Peyer's patch (tissue), 4 donors: Measurements from ENCODE around the gene ARPC5. TPM values are rescaled to one million over a fixed set of nuclear protein-coding genes. Genes with fewer than 3 reads are reported as not detected.

ENCODE experiments used
- DNase-seq, 3 donors: peaks; one replicate each; pipeline ENCODE4 v3.0.0-alpha.2; 2017 to 2019
- H3K27ac ChIP-seq, 4 donors: fragments of 200-600 bp; sonication (generic); one replicate each; pipeline ENCODE4 v1.5.1; 2016 to 2019
- H3K27me3 ChIP-seq, 2 donors: fragments of 200-600 bp; sonication (generic); one replicate each; pipeline ENCODE4 v1.5.1; 2019
- H3K36me3 ChIP-seq, 3 donors: fragments of 200-600 bp; sonication (generic); one replicate each; pipeline ENCODE4 v1.5.1; 2016 to 2019
- H3K4me1 ChIP-seq, 4 donors: fragments of 200-600 bp; sonication (generic); one replicate each; pipeline ENCODE4 v1.5.1; 2016 to 2019
- H3K4me3 ChIP-seq, 4 donors: fragments of 200-600 bp; sonication (generic); 1 replicate in 3 of 4; 2 replicates in 1 of 4; pipeline ENCODE4 v1.5.1; 2016 to 2019; ENCODE audit warnings: mild to moderate bottlenecking in 1 of 4
- H3K9me3 ChIP-seq, 4 donors: fragments of 200-600 bp; sonication (generic); one replicate each; pipeline ENCODE4 v1.5.1; 2016 to 2019; ENCODE audit warnings: mild to moderate bottlenecking in 1 of 4
- POLR2A ChIP-seq, 2 donors: fragments of 450-650 bp; IDR thresholded peaks; one replicate each; pipeline ENCODE4 v1.5.1; 2017; ENCODE audit warnings: antibody characterized with exemption in 2 of 2, mild to moderate bottlenecking in 2 of 2, moderate library complexity in 2 of 2
- total RNA-seq, 4 donors: library from RNA; depleted of rRNA; stranded (reverse); fragments of >200 nt; gene quantifications; one replicate each; pipeline ENCODE4 v1.1.0, GENCODE V29; 2016
- TF ChIP-seq, protein P1 (sequence below), 6 experiments: fragments of 450-650 bp in 4 of 6; fragments of 200-600 bp in 2 of 6; sonication (generic) in 1 of 6; IDR thresholded peaks; one replicate each; pipeline ENCODE4 v1.5.1; 2017 to 2019; ENCODE audit warnings: antibody characterized with exemption in 6 of 6, mild to moderate bottlenecking in 3 of 6, moderate library complexity in 1 of 6

ARPC5 gene
- total RNA-seq, 4 donors from 2014 or later, result 57.9 to 86.7 (median 67.9) TPM

DNA sequence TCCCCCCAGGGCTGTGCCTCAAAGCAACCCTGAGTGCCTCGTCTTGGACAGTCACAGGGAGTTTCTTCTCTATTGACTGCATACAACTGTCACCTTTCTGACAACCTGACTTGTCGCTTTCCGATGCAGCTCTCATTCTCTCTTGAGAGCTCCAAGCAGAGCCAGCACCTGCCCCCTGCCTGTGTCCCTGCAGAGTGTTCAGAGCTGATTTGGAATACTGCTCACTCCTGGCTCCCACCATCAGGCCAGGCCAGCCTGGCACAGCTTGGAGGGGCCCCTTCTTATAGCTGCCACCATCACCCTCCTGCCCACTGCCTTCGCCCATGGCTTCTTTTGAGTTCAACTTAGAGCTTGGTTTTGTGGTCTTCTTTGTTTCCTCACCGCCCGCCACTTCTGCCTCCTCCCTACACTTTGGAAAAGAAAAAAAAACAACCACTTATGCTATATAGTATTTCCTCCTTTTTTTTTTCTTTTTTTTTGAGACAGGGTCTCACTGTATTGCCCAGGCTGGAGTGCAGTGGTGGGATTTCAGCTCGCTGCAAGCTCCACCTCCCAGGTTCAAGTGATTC, 57.6 kb downstream of the ARPC5 start:
- H3K27me3 ChIP-seq, result no peaks in the 10 kb centered on the region
- TF ChIP-seq, protein P1, sequence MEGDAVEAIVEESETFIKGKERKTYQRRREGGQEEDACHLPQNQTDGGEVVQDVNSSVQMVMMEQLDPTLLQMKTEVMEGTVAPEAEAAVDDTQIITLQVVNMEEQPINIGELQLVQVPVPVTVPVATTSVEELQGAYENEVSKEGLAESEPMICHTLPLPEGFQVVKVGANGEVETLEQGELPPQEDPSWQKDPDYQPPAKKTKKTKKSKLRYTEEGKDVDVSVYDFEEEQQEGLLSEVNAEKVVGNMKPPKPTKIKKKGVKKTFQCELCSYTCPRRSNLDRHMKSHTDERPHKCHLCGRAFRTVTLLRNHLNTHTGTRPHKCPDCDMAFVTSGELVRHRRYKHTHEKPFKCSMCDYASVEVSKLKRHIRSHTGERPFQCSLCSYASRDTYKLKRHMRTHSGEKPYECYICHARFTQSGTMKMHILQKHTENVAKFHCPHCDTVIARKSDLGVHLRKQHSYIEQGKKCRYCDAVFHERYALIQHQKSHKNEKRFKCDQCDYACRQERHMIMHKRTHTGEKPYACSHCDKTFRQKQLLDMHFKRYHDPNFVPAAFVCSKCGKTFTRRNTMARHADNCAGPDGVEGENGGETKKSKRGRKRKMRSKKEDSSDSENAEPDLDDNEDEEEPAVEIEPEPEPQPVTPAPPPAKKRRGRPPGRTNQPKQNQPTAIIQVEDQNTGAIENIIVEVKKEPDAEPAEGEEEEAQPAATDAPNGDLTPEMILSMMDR (IDR thresholded peaks at IDR 0.05), result no peak
- TF ChIP-seq POLR2A (IDR thresholded peaks at IDR 0.05), result no peak
- H3K36me3 ChIP-seq, result no peaks in the 10 kb centered on the region
- DNase-seq, result no peak
- peaks cover 0 to 7% (median 0%) of the 10 kb centered on the region in 4 donors for H3K4me1 ChIP-seq
- H3K27ac ChIP-seq, result no peak overlapping the region
- H3K9me3 ChIP-seq, result no peaks in the 10 kb centered on the region
- H3K4me3 ChIP-seq, result no peak overlapping the region

DNA sequence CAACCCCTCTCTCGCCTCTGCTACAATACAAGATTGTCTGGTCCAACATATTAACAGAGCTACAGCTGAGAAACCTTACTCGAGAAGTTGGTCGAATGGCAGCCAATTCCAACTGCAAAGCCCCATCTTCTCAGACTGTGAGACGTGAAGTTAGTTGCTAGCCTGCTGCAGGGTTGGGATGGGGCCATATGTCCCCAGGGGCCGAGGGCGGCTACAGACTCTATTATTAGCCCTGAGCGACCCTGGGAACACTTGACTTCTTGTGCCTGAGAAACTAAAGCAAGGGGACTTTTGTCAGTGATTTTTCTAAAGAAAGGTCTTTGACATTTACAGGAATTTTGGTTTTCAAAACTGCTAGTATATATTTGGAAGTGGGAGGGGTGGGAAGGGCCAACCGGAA, 59.0 kb downstream of the ARPC5 start:
- Histone ChIP-seq H3K36me3 (no peaks in the 10 kb centered on the region), H3K4me1 (peaks cover 0 to 7% (median 0%) of the 10 kb centered on the region in 4 donors), H3K9me3 (no peaks in the 10 kb centered on the region), H3K4me3 (no peak overlapping the region), H3K27ac (no peak overlapping the region), H3K27me3 (no peaks in the 10 kb centered on the region)
- TF ChIP-seq, protein P1 (IDR thresholded peaks at IDR 0.05), result no peak
- no peak for TF ChIP-seq POLR2A (IDR thresholded peaks at IDR 0.05)
- no peak for DNase-seq

- Histone ChIP-seq H3K36me3 (no peaks in the 10 kb centered on the region), H3K4me3 (no peak overlapping the region), H3K9me3 (no peaks in the 10 kb centered on the region), H3K27me3 (no peaks in the 10 kb centered on the region), H3K4me1 (peaks cover 0 to 4% (median 0%) of the 10 kb centered on the region in 4 donors), H3K27ac (no peak overlapping the region)
- TF ChIP-seq, protein P1 (IDR thresholded peaks at IDR 0.05), result no peak
- no peak for TF ChIP-seq POLR2A (IDR thresholded peaks at IDR 0.05)
- DNase-seq, result no peak
These were observed 60.0 kb downstream of the ARPC5 start for GRCh38 chr1:183575606-183576005.

GRCh38 chr1:183572721-183573120, 62.9 kb downstream of the ARPC5 start:
- Histone ChIP-seq H3K36me3 (no peaks in the 10 kb centered on the region), H3K9me3 (no peaks in the 10 kb centered on the region), H3K4me3 (no peak overlapping the region), H3K4me1 (peaks cover 0 to 3% (median 1%) of the 10 kb centered on the region in 4 donors), H3K27me3 (no peaks in the 10 kb centered on the region), H3K27ac (no peak overlapping the region)
- DNase-seq, result no peak
- no peak for TF ChIP-seq POLR2A (IDR thresholded peaks at IDR 0.05)
- TF ChIP-seq, protein P1 (IDR thresholded peaks at IDR 0.05), result no peak

- Histone ChIP-seq H3K4me3 (no peak overlapping the region), H3K9me3 (no peaks in the 10 kb centered on the region), H3K36me3 (no peaks in the 10 kb centered on the region), H3K27me3 (no peaks in the 10 kb centered on the region), H3K4me1 (peaks cover 0 to 8% (median 5%) of the 10 kb centered on the region in 4 donors), H3K27ac (no peak overlapping the region)
- DNase-seq, result no peak
- TF ChIP-seq, protein P1 (IDR thresholded peaks at IDR 0.05), result no peak
- no peak for TF ChIP-seq POLR2A (IDR thresholded peaks at IDR 0.05)
These were observed 63.8 kb downstream of the ARPC5 start for GRCh38 chr1:183571678-183572268.

Other genes starting within 250 kb of the ARPC5 start
- gene NMNAT2, start 217.4 kb downstream of the ARPC5 start, total RNA-seq, result under 1 TPM in 3 of 4 donors, not detected in 1; 0.13 to 0.83 (median 0.66) TPM
- gene SMG7, start 163.3 kb downstream of the ARPC5 start, total RNA-seq, result 10 to 100 TPM; 46.2 to 72.7 (median 54.3) TPM
- 10 to 100 TPM in 1 of 4 donors, 1 to 10 TPM in 3; 1.6 to 13.2 (median 5.6) TPM for gene NCF2, start 45.3 kb downstream of the ARPC5 start, total RNA-seq
- under 1 TPM in 1 of 4 donors, not detected in 3; 0.85 TPM for gene APOBEC4, start 17.5 kb upstream of the ARPC5 start, total RNA-seq
- gene RGL1, start 169.3 kb upstream of the ARPC5 start, total RNA-seq, result 10 to 100 TPM in 3 of 4 donors, 1 to 10 TPM in 1; 8.9 to 32.2 (median 13.2) TPM